GM18511 (cell line): ENCODE data around the gene C1QBP.
"Not testable (repeated sequence)": the region's sequence is repeated elsewhere in the genome, so short reads cannot be mapped to it uniquely, and the experiment has no call there.

Experiments used
- ATAC-seq: cut with Tn5 transposase; IDR thresholded peaks from one replicate; pipeline ENCODE4 v1.9.1; 2021; ENCODE audit warnings: mild to moderate bottlenecking, moderate library complexity; ENCODE audit not compliant: unreplicated experiment

The C1QBP gene

GRCh38 chr17:5434984-5435383 is 4.0 kb downstream of the C1QBP start:
- no peak for ATAC-seq

- no peak for ATAC-seq
Observed at GRCh38 chr17:5431949-5432556, 6.9 kb downstream of the C1QBP start.

- not testable (repeated sequence) for ATAC-seq
Observed at GRCh38 chr17:5431234-5431633, 7.7 kb downstream of the C1QBP start.

GRCh38 chr17:5430413-5430999 is 8.4 kb downstream of the C1QBP start:
- no peak for ATAC-seq

- no peak for ATAC-seq
Observed at GRCh38 chr17:5429191-5429887, 9.6 kb downstream of the C1QBP start.

GRCh38 chr17:5425826-5426225 is 13.1 kb downstream of the C1QBP start:
- ATAC-seq: no peak

- ATAC-seq: no peak
Observed at GRCh38 chr17:5424909-5425308, 14.0 kb downstream of the C1QBP start.

- no peak for ATAC-seq
Observed at GRCh38 chr17:5422505-5422904, 16.4 kb downstream of the C1QBP start.

GRCh38 chr17:5419959-5420653 is 18.8 kb downstream of the C1QBP start, which contains the start of gene RPAIN:
RPAIN (plus strand) TSS chr17:5420182; CDS start chr17:5420211, 29 bp downstream.
- ATAC-seq: peak; percentile 66

GRCh38 chr17:5419356-5419958 is 19.5 kb downstream of the C1QBP start, which contains the start of gene NUP88:
NUP88 (minus strand) TSS chr17:5419662; CDS start chr17:5419650, 12 bp downstream.
- ATAC-seq: peak; percentile 90

- peak; percentile 45 for ATAC-seq
Observed at GRCh38 chr17:5418858-5419355, 20.0 kb downstream of the C1QBP start.

- no peak for ATAC-seq
Observed at GRCh38 chr17:5416901-5417300, 22.1 kb downstream of the C1QBP start.

GRCh38 chr17:5413682-5414081 is 25.3 kb downstream of the C1QBP start:
- ATAC-seq: no peak

GRCh38 chr17:5410594-5411272 is 28.2 kb downstream of the C1QBP start:
- no peak for ATAC-seq

GRCh38 chr17:5408186-5408585 is 30.8 kb downstream of the C1QBP start:
- ATAC-seq: no peak

GRCh38 chr17:5405400-5405799 is 33.6 kb downstream of the C1QBP start:
- no peak for ATAC-seq

- no peak for ATAC-seq
Observed at GRCh38 chr17:5399767-5400166, 39.2 kb downstream of the C1QBP start.

GRCh38 chr17:5396612-5397011 is 42.3 kb downstream of the C1QBP start:
- ATAC-seq: no peak

GRCh38 chr17:5391678-5392077 is 47.3 kb downstream of the C1QBP start:
- no peak for ATAC-seq
